Ishikawa (cell line): ENCODE measurements around the gene BRAP.

Experiments used
- CEBPB ChIP-seq: IDR thresholded peaks from 2 replicates; pipeline ENCODE4 v1.6.1; 2012
- CREB1 ChIP-seq: IDR thresholded peaks from 2 replicates; pipeline ENCODE4 v1.6.1; 2012; ENCODE audit warnings: low read depth
- EGR1 ChIP-seq: IDR thresholded peaks from 2 replicates; pipeline ENCODE4 v1.6.1; 2012
- EP300 ChIP-seq: IDR thresholded peaks from 2 replicates; pipeline ENCODE4 v1.6.1; 2012; ENCODE audit warnings: borderline replicate concordance
- FOXM1 ChIP-seq: IDR thresholded peaks from 2 replicates; pipeline ENCODE4 v1.6.1; 2012; ENCODE audit warnings: low read depth, borderline replicate concordance
- MAX ChIP-seq: IDR thresholded peaks from 2 replicates; pipeline ENCODE4 v1.6.1; 2012
- NFIC ChIP-seq: IDR thresholded peaks from 2 replicates; pipeline ENCODE4 v1.6.1; 2012
- RAD21 ChIP-seq: IDR thresholded peaks from 2 replicates; pipeline ENCODE4 v1.6.1; 2012; ENCODE audit warnings: low read depth
- REST ChIP-seq: IDR thresholded peaks from 2 replicates; pipeline ENCODE4 v1.6.1; 2012; ENCODE audit warnings: low read depth, mild to moderate bottlenecking
- TAF1 ChIP-seq: IDR thresholded peaks from 2 replicates; pipeline ENCODE4 v1.6.1; 2012; ENCODE audit warnings: low read depth, mild to moderate bottlenecking
- TCF12 ChIP-seq: IDR thresholded peaks from 2 replicates; pipeline ENCODE4 v1.6.1; 2012; ENCODE audit warnings: low read depth
- TEAD4 ChIP-seq: IDR thresholded peaks from 2 replicates; pipeline ENCODE4 v1.6.1; 2012
- USF1 ChIP-seq: IDR thresholded peaks from 2 replicates; pipeline ENCODE4 v1.6.1; 2012
- YY1 ChIP-seq: IDR thresholded peaks from 2 replicates; pipeline ENCODE4 v1.6.1; 2012; ENCODE audit warnings: low read depth
- ZBTB7A ChIP-seq: IDR thresholded peaks from 2 replicates; pipeline ENCODE4 v1.6.1; 2012; ENCODE audit warnings: low read depth

The BRAP gene

GRCh38 chr12:111605911-111606766 is 79.6 kb downstream of the BRAP start:
- TF ChIP-seq TEAD4 = no peak
- no peak for TF ChIP-seq TCF12
- no peak for TF ChIP-seq EGR1
- TF ChIP-seq EP300 = no peak
- TF ChIP-seq NFIC = no peak
- TF ChIP-seq TAF1 = no peak
- TF ChIP-seq MAX = no peak
- no peak for TF ChIP-seq FOXM1

- TF ChIP-seq TEAD4 (no peak), USF1 (no peak), FOXM1 (no peak), NFIC (no peak), RAD21 (no peak), YY1 (no peak), TCF12 (no peak), EP300 (no peak), EGR1 (no peak), TAF1 (no peak), REST (no peak), CEBPB (no peak), MAX (no peak), CREB1 (no peak)
Observed at GRCh38 chr12:111602348-111602747, 83.4 kb downstream of the BRAP start.

- TF ChIP-seq ZBTB7A (no peak), FOXM1 (no peak), TAF1 (no peak), USF1 (no peak), EP300 (no peak), YY1 (no peak), RAD21 (no peak), NFIC (no peak), CREB1 (no peak), TEAD4 (no peak), TCF12 (no peak)
Observed at GRCh38 chr12:111600205-111600642, 85.5 kb downstream of the BRAP start.

GRCh38 chr12:111599453-111600204 is 86.1 kb downstream of the BRAP start:
- no peak for TF ChIP-seq CREB1
- TF ChIP-seq FOXM1 = no peak
- peak; percentile 20; the same call in 1 of the 2 replicates for TF ChIP-seq YY1
- TF ChIP-seq TCF12 = peak; percentile 28; the same call in 1 of the 2 replicates
- TF ChIP-seq MAX = peak; percentile 91
- TF ChIP-seq NFIC = no peak
- TF ChIP-seq REST = 0 out of 2 replicates have a peak, but pooled peaks have one; percentile 3
- TF ChIP-seq EP300 = 0 out of 2 replicates have a peak, but pooled peaks have one; percentile 22
- no peak for TF ChIP-seq CEBPB
- TF ChIP-seq RAD21 = no peak
- peak; percentile 94 for TF ChIP-seq TAF1
- TF ChIP-seq ZBTB7A = 0 out of 2 replicates have a peak, but pooled peaks have one; percentile 65
- peak; percentile 93 for TF ChIP-seq USF1
- TF ChIP-seq EGR1 = no peak
- TF ChIP-seq TEAD4 = no peak
